Endothelial cell of umbilical vein (primary cell): ENCODE measurements around the gene TUBA3C.

Source experiments
- EZH2 ChIP-seq: IDR thresholded peaks from 2 replicates; pipeline ENCODE4 v1.6.1; 2012; ENCODE audit warnings: borderline replicate concordance, low read depth, mild to moderate bottlenecking, moderate library complexity, low read length, inconsistent platforms; ENCODE audit not compliant: severe bottlenecking
- FOS ChIP-seq: IDR thresholded peaks from 2 replicates; pipeline ENCODE4 v1.6.1; 2011; ENCODE audit warnings: mild to moderate bottlenecking, low read length, moderate library complexity, borderline replicate concordance; ENCODE audit not compliant: insufficient read depth
- GATA2 ChIP-seq: IDR thresholded peaks from 2 replicates; pipeline ENCODE4 v1.7.0; 2011; ENCODE audit warnings: low read depth, mild to moderate bottlenecking, moderate library complexity, mixed read lengths, low read length; ENCODE audit not compliant: insufficient read length, insufficient read depth
- JUN ChIP-seq: IDR thresholded peaks from 2 replicates; pipeline ENCODE4 v1.6.1; 2011; ENCODE audit warnings: borderline replicate concordance, low read depth; ENCODE audit not compliant: insufficient read length, insufficient read depth
- MAX ChIP-seq: IDR thresholded peaks from 2 replicates; pipeline ENCODE4 v1.6.1; 2011; ENCODE audit not compliant: insufficient read depth, insufficient read length
- POLR2A ChIP-seq: IDR thresholded peaks from 2 replicates; pipeline ENCODE4 v1.6.1; 2012; ENCODE audit warnings: low read depth, mild to moderate bottlenecking, control low read depth, low read length
- POLR2AphosphoS5 ChIP-seq: IDR thresholded peaks from 2 replicates; pipeline ENCODE4 v1.6.1; 2012; ENCODE audit warnings: low read depth, mild to moderate bottlenecking, control low read depth, low read length, moderate library complexity; ENCODE audit not compliant: insufficient read depth
- TF ChIP-seq, protein P1 (sequence below), 2 donors: IDR thresholded peaks; 1 replicate in 1 of 2; 2 replicates in 1 of 2; pipeline ENCODE4 v1.5.1; 2011; ENCODE audit warnings: low read length in 2 of 2, mild to moderate bottlenecking in 2 of 2, moderate library complexity in 2 of 2, control low read depth in 1 of 2, inconsistent platforms in 1 of 2, low read depth in 1 of 2; ENCODE audit not compliant: insufficient read depth in 1 of 2; ENCODE audit errors: extremely low read depth in 1 of 2

GRCh38 chr13:19158526-19159174 is 23.0 kb downstream of the TUBA3C start:
- TF ChIP-seq, protein P1, sequence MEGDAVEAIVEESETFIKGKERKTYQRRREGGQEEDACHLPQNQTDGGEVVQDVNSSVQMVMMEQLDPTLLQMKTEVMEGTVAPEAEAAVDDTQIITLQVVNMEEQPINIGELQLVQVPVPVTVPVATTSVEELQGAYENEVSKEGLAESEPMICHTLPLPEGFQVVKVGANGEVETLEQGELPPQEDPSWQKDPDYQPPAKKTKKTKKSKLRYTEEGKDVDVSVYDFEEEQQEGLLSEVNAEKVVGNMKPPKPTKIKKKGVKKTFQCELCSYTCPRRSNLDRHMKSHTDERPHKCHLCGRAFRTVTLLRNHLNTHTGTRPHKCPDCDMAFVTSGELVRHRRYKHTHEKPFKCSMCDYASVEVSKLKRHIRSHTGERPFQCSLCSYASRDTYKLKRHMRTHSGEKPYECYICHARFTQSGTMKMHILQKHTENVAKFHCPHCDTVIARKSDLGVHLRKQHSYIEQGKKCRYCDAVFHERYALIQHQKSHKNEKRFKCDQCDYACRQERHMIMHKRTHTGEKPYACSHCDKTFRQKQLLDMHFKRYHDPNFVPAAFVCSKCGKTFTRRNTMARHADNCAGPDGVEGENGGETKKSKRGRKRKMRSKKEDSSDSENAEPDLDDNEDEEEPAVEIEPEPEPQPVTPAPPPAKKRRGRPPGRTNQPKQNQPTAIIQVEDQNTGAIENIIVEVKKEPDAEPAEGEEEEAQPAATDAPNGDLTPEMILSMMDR (IDR thresholded peaks at IDR 0.05; ENCODE audit: extremely low read depth in 1 of 2, insufficient read depth in 1 of 2, low read depth in 1 of 2, low read length in 2 of 2), result no peak
- TF ChIP-seq POLR2A, result no peak
- TF ChIP-seq POLR2AphosphoS5, result no peak
- no peak for TF ChIP-seq EZH2
- TF ChIP-seq FOS, result no peak
- no peak for TF ChIP-seq MAX
- no peak for TF ChIP-seq GATA2
- TF ChIP-seq JUN, result no peak
